Memory B cell (primary cell): ENCODE measurements around the gene C9orf43.
"Not testable (repeated sequence)": the region's sequence is repeated elsewhere in the genome, so short reads cannot be mapped to it uniquely, and the experiment has no call there.

Experiments used
- ATAC-seq: fragments of 150-1000 bp; cut with Tn5 transposase; 2 replicates; pipeline ENCODE4 v1.10.0; 2021; ENCODE audit warnings: low read depth, mild to moderate bottlenecking, moderate library complexity
- DNase-seq, 2 donors: peaks; one replicate each; pipeline ENCODE4 v3.0.0; 2022; ENCODE audit warnings: low spot score in 2 of 2
- H3K27ac Mint-ChIP-seq: one replicate; pipeline ENCODE4 v1.8.0; 2022; ENCODE audit warnings: mild to moderate bottlenecking, moderate library complexity, mixed read lengths
- H3K27me3 Mint-ChIP-seq: one replicate; pipeline ENCODE4 v1.8.0; 2022; ENCODE audit warnings: mixed read lengths
- H3K36me3 Mint-ChIP-seq: one replicate; pipeline ENCODE4 v1.8.0; 2022; ENCODE audit warnings: mild to moderate bottlenecking, mixed read lengths
- H3K4me1 Mint-ChIP-seq: one replicate; pipeline ENCODE4 v1.8.0; 2022; ENCODE audit warnings: mixed read lengths
- H3K4me3 Mint-ChIP-seq: one replicate; pipeline ENCODE4 v1.8.0; 2022; ENCODE audit warnings: mild to moderate bottlenecking, moderate library complexity, mixed read lengths
- H3K9me3 Mint-ChIP-seq: one replicate; pipeline ENCODE4 v1.8.0; 2022; ENCODE audit warnings: mixed read lengths

C9orf43 gene

DNA sequence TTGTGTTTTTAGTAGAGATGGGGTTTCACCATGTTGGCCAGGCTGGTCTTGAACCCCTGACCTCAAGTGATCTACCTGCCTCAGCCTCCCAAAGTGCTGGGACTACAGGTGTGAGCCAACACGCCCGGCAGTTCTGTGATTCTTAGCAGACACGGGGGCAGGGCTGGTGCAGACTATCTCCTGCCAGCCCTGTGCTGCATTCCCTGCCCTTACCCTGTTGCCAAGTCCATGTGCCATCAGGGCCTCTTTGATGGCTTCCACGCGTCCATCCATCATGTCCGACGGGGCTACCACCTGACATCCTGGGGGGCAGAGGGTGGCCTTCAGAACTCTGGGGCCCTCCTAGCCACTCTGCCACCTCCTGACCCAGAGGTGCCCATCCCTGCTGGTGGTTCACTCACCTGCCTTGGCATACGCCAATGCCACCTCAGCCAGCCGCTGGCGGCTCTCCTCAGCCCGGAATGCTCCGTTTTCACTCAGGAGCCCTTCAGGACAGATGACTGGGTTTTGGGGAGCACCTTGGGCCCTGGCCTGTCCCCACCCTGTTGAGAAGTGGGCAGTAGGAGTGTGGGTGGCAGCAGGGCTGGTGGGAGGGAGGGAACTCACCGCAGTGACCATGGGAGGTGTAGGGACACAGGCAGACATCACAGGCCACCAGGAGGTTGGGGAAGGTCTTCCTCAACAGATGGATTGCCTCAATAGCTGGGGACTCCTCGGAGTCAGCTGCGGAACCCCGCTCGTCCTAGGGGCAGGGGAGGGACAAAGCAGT lies 20.2 kb upstream of the C9orf43 start:
- peaks cover 38% of the 10 kb centered on the region for H3K36me3 Mint-ChIP-seq
- no peaks in the 10 kb centered on the region for H3K4me1 Mint-ChIP-seq
- H3K9me3 Mint-ChIP-seq, result no peaks in the 10 kb centered on the region
- no peak for ATAC-seq
- H3K4me3 Mint-ChIP-seq, result no peak overlapping the region
- no peak overlapping the region for H3K27ac Mint-ChIP-seq
- DNase-seq, result no peak
- no peaks in the 10 kb centered on the region for H3K27me3 Mint-ChIP-seq

GRCh38 chr9:113391917-113392316 lies 18.6 kb upstream of the C9orf43 start:
- DNase-seq (no peak), ATAC-seq (no peak)
- Mint-ChIP-seq H3K4me3 (no peak overlapping the region), H3K4me1 (peaks cover 5% of the 10 kb centered on the region), H3K9me3 (no peaks in the 10 kb centered on the region), H3K27me3 (no peaks in the 10 kb centered on the region), H3K27ac (no peak overlapping the region), H3K36me3 (peaks cover 38% of the 10 kb centered on the region)

DNA sequence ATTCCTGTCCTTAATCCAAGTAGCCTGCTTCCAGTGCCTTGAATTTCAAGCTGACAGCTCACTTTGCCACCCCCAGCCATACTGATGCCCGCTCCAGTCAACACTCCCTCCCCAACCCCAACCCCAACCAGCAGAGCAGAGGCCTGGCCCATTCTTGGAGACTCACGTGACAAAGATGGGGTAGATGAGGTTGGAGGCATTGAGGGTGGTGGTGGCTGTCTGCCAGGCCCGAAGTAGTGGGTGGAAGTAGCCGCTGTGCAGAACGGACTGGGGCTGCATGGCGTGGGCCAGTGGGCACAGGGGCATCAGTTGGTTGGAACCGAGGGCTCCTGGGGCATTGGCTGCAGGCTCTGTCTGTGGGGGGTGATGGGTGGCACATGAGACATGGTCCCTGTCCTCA lies 17.3 kb upstream of the C9orf43 start:
- ATAC-seq (no peak), DNase-seq (no peak)
- Mint-ChIP-seq H3K36me3 (peaks cover 25% of the 10 kb centered on the region), H3K9me3 (no peaks in the 10 kb centered on the region), H3K27ac (no peak overlapping the region), H3K4me3 (no peak overlapping the region), H3K27me3 (no peaks in the 10 kb centered on the region), H3K4me1 (peaks cover 7% of the 10 kb centered on the region)

GRCh38 chr9:113395000-113395861 lies 15.3 kb upstream of the C9orf43 start:
- ATAC-seq, result no peak
- Mint-ChIP-seq H3K36me3 (peaks cover 15% of the 10 kb centered on the region), H3K9me3 (no peaks in the 10 kb centered on the region), H3K27me3 (no peaks in the 10 kb centered on the region), H3K4me1 (peaks cover 17% of the 10 kb centered on the region), H3K27ac (no peak overlapping the region), H3K4me3 (no peak overlapping the region)
- no peak for DNase-seq

GRCh38 chr9:113397203-113397631 lies 13.3 kb upstream of the C9orf43 start:
- peaks cover 6% of the 10 kb centered on the region for H3K36me3 Mint-ChIP-seq
- DNase-seq (no peak), ATAC-seq (no peak)
- no peak overlapping the region for H3K4me3 Mint-ChIP-seq
- peaks cover 25% of the 10 kb centered on the region for H3K4me1 Mint-ChIP-seq
- no peak overlapping the region for H3K27ac Mint-ChIP-seq
- no peaks in the 10 kb centered on the region for H3K9me3 Mint-ChIP-seq
- no peaks in the 10 kb centered on the region for H3K27me3 Mint-ChIP-seq

DNA sequence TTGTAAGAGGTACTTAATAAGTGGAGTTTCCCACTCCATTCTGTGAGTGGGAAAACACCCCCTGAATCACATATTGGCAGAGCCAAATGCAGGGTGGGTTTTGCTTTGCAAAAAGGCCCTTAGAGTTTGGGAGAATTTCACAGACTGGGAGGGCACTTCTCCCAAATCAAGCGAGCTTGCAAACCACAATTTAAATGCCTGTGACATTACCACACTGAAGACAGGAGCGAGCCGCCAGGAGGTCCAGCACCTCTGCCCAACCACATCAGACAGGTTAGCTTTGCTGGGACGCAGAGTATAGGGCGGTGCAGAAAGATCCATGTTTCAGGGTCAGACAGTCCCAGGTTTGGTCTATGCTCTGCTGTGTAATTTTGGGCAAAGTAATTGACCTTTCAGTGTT lies 11.8 kb upstream of the C9orf43 start:
- no peaks in the 10 kb centered on the region for H3K9me3 Mint-ChIP-seq
- H3K4me1 Mint-ChIP-seq, result peaks cover 25% of the 10 kb centered on the region
- DNase-seq (no peak), ATAC-seq (no peak)
- H3K36me3 Mint-ChIP-seq, result peaks cover 6% of the 10 kb centered on the region
- no peak overlapping the region for H3K27ac Mint-ChIP-seq
- no peaks in the 10 kb centered on the region for H3K27me3 Mint-ChIP-seq
- H3K4me3 Mint-ChIP-seq, result no peak overlapping the region

DNA sequence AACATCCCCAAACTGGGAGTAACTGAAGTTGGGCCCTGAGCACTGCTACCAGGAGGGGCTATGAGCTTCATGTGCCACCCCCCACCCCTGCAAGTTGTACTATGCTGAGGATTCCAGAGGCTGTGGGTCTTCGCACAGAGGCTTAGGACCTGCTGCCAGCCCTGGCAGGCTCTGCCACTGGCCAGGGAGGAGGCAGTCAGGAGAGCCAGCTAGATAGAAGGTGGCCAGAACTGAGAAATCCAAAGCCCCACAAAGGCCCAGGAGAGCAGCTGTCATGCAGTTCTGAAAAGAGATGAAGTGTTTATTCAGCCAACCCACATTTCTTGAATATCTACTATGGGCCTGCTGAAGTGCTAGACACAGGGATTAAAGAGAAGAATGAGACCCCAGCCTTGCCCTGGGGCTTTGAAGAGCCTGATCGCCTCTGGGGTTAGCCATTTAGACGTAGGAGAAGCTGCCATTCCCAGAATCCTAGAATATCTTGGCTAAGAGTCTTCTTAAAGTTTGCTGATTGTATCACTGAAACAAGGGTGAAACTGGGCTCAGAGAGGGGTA lies 10.8 kb upstream of the C9orf43 start:
- H3K27me3 Mint-ChIP-seq, result no peaks in the 10 kb centered on the region
- H3K27ac Mint-ChIP-seq, result no peak overlapping the region
- DNase-seq, result no peak
- no peak for ATAC-seq
- peaks cover 25% of the 10 kb centered on the region for H3K4me1 Mint-ChIP-seq
- H3K4me3 Mint-ChIP-seq, result peak overlapping the region; percentile 61
- H3K36me3 Mint-ChIP-seq, result peaks cover 6% of the 10 kb centered on the region
- no peaks in the 10 kb centered on the region for H3K9me3 Mint-ChIP-seq

GRCh38 chr9:113401027-113401792 lies 9.3 kb upstream of the C9orf43 start, which contains the start of gene ALAD:
Gene ALAD, minus strand, starts transcription at chr9:113401284. Its CDS starts 7,725 bp downstream, at chr9:113393559.
- DNase-seq, result peak; percentile 99 to 100
- peaks cover 25% of the 10 kb centered on the region for H3K4me1 Mint-ChIP-seq
- H3K27me3 Mint-ChIP-seq, result no peaks in the 10 kb centered on the region
- H3K27ac Mint-ChIP-seq, result peak within 1 kb of the TSS; percentile 88
- peaks cover 5% of the 10 kb centered on the region for H3K36me3 Mint-ChIP-seq
- no peaks in the 10 kb centered on the region for H3K9me3 Mint-ChIP-seq
- ATAC-seq, result peak; percentile 97
- peak within 1 kb of the TSS; percentile 99 for H3K4me3 Mint-ChIP-seq

GRCh38 chr9:113403646-113404045 lies 6.9 kb upstream of the C9orf43 start:
- Mint-ChIP-seq H3K27me3 (no peaks in the 10 kb centered on the region), H3K4me3 (no peak overlapping the region), H3K4me1 (peaks cover 25% of the 10 kb centered on the region), H3K27ac (no peak overlapping the region), H3K36me3 (peaks cover 9% of the 10 kb centered on the region), H3K9me3 (no peaks in the 10 kb centered on the region)
- no peak for ATAC-seq
- no peak for DNase-seq

- Mint-ChIP-seq H3K36me3 (peaks cover 12% of the 10 kb centered on the region), H3K27ac (peak overlapping the region; percentile 68), H3K4me1 (peaks cover 20% of the 10 kb centered on the region)
- not testable (repeated sequence) for H3K9me3 Mint-ChIP-seq, ATAC-seq, DNase-seq, H3K27me3 Mint-ChIP-seq, H3K4me3 Mint-ChIP-seq
Measured at GRCh38 chr9:113406353-113406752, 4.2 kb upstream of the C9orf43 start.

GRCh38 chr9:113406873-113407511 lies 3.6 kb upstream of the C9orf43 start:
- Mint-ChIP-seq H3K27ac (peak overlapping the region; percentile 68), H3K4me1 (peaks cover 16% of the 10 kb centered on the region), H3K36me3 (peaks cover 12% of the 10 kb centered on the region)
- not testable (repeated sequence) for H3K27me3 Mint-ChIP-seq, H3K9me3 Mint-ChIP-seq, H3K4me3 Mint-ChIP-seq
- peak; percentile 10 for ATAC-seq
- peak; percentile 33 to 42 for DNase-seq

DNA sequence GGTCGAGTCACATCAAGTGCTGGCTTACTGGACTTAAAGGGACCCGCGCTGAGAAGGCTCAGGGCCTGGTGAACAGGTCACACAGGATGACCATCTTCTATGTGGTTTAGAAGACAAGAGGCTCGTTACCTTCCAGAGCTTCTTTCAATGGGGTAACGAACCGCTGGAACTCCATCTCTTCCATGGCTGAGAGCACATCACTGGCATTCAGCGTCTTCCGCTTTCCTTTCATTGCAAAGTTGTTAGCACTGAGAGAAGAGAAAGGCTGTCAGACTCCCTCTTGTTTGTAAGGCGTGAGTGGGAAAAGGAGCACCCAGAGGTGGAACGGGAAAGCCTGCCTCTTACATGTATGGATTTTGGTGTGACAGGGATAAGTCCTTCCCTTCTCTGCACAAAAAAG lies 1.1 kb upstream of the C9orf43 start:
- Mint-ChIP-seq H3K9me3 (no peaks in the 10 kb centered on the region), H3K4me1 (peaks cover 16% of the 10 kb centered on the region), H3K36me3 (peaks cover 12% of the 10 kb centered on the region), H3K4me3 (peak overlapping the region; percentile 96), H3K27me3 (no peaks in the 10 kb centered on the region), H3K27ac (peak overlapping the region; percentile 97)
- ATAC-seq, result no peak
- DNase-seq, result no peak

DNA sequence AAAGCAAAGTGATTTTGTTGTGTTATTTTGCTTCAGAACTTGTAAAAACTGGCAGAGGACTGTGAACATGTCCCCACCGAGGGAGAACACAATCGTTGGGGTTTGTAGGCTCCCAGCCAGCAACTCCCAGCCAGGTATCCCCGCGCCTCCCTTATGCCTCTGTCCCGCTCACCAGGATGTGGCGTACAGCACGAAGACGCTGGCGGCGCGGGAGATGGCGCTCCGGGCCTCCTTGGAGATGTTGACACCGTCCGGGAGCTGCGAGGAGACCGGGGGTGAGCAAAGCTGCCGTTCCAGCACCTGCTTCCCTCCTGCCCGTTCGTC lies 702 bp upstream of the C9orf43 start:
- ATAC-seq, result no peak
- Mint-ChIP-seq H3K9me3 (no peaks in the 10 kb centered on the region), H3K27me3 (no peaks in the 10 kb centered on the region), H3K4me3 (peak overlapping the region; percentile 96), H3K36me3 (peaks cover 12% of the 10 kb centered on the region), H3K4me1 (peaks cover 16% of the 10 kb centered on the region), H3K27ac (peak overlapping the region; percentile 97)
- no peak for DNase-seq
